HEK293 (cell line): ENCODE results near the gene TBC1D22A.

Experiments used
- CTCF ChIA-PET: fragments of 350-600 bp; formaldehyde crosslinking; extraction: SDS; loops from one replicate; lab custom pipeline; 2021; ENCODE audit warnings: antibody characterized with exemption; lab: Yijun Ruan, JAX
- POLR2A ChIA-PET: fragments of 300-600 bp; formaldehyde crosslinking; extraction: SDS; loops from one replicate; lab custom pipeline; 2020; ENCODE audit warnings: antibody characterized with exemption, inconsistent platforms; lab: Yijun Ruan, JAX
- H3K27ac ChIP-seq: fragments of 200-500 bp; sonication (Bioruptor generic); 2 replicates; pipeline ENCODE4 v1.5.1; 2014; ENCODE audit warnings: low read depth, low read length, control low read depth, inconsistent platforms; ENCODE audit errors: extremely low read depth
- H3K36me3 ChIP-seq, 2 experiments: fragments of 200-500 bp in 1 of 2; sonication (Bioruptor generic) in 1 of 2; 1 replicate in 1 of 2; 2 replicates in 1 of 2; pipeline ENCODE4 v1.5.1; 2014 to 2017; ENCODE audit warnings: inconsistent platforms in 2 of 2, low read length in 2 of 2; ENCODE audit not compliant: control insufficient read depth in 2 of 2, insufficient read depth in 1 of 2
- H3K4me1 ChIP-seq: fragments of 200-500 bp; sonication (Bioruptor generic); 2 replicates; pipeline ENCODE4 v1.5.1; 2014; ENCODE audit warnings: mild to moderate bottlenecking, low read length, inconsistent platforms; ENCODE audit not compliant: control insufficient read depth, insufficient read depth
- H3K4me3 ChIP-seq: 2 replicates; pipeline ENCODE4 v1.5.1; 2011; ENCODE audit warnings: low read depth, mild to moderate bottlenecking, control low read depth, low read length, moderate library complexity
- H3K9me3 ChIP-seq: fragments of 200-500 bp; sonication (Bioruptor generic); 2 replicates; pipeline ENCODE4 v1.5.1; 2014; ENCODE audit warnings: low read depth, low read length, inconsistent platforms; ENCODE audit not compliant: control insufficient read depth, insufficient read depth
- IKZF3 ChIP-seq: fragments of 450-650 bp; IDR thresholded peaks from 2 replicates; pipeline ENCODE4 v1.5.0; 2018; ENCODE audit warnings: missing biosample characterization, mild to moderate bottlenecking, missing genetic modification characterization, moderate library complexity
- KLF7 ChIP-seq: fragments of 450-650 bp; formaldehyde crosslinking; IDR thresholded peaks from 2 replicates; pipeline ENCODE4 v1.5.1; 2016; ENCODE audit warnings: missing biosample characterization, missing genetic modification characterization, borderline replicate concordance
- KLF9 ChIP-seq: fragments of 450-650 bp; formaldehyde crosslinking; IDR thresholded peaks from 2 replicates; pipeline ENCODE4 v1.5.1; 2016; ENCODE audit warnings: missing biosample characterization, missing genetic modification characterization, low read depth
- OSR2 ChIP-seq: fragments of 450-650 bp; formaldehyde crosslinking; IDR thresholded peaks from 2 replicates; pipeline ENCODE4 v1.5.1; 2016; ENCODE audit warnings: missing biosample characterization, missing genetic modification characterization
- SP7 ChIP-seq: fragments of 450-650 bp; formaldehyde crosslinking; IDR thresholded peaks from 2 replicates; pipeline ENCODE4 v1.5.1; 2016; ENCODE audit warnings: missing biosample characterization, missing genetic modification characterization
- ZNF114 ChIP-seq: fragments of 450-650 bp; formaldehyde crosslinking; IDR thresholded peaks from 2 replicates; pipeline ENCODE4 v1.5.0; 2017; ENCODE audit warnings: missing biosample characterization, missing genetic modification characterization
- ZNF16 ChIP-seq: fragments of 450-650 bp; formaldehyde crosslinking; IDR thresholded peaks from 2 replicates; pipeline ENCODE4 v1.5.1; 2016; ENCODE audit warnings: low read depth, missing biosample characterization, missing genetic modification characterization
- ZNF211 ChIP-seq: fragments of 450-650 bp; formaldehyde crosslinking; IDR thresholded peaks from 2 replicates; pipeline ENCODE4 v1.5.1; 2016; ENCODE audit warnings: low read depth, missing biosample characterization, missing genetic modification characterization
- ZNF266 ChIP-seq: fragments of 450-650 bp; formaldehyde crosslinking; IDR thresholded peaks from 2 replicates; pipeline ENCODE4 v1.5.1; 2016; ENCODE audit warnings: missing biosample characterization, missing genetic modification characterization, low read depth
- ZNF341 ChIP-seq: fragments of 450-650 bp; formaldehyde crosslinking; IDR thresholded peaks from 2 replicates; pipeline ENCODE4; 2016; ENCODE audit warnings: low read depth, missing biosample characterization, missing genetic modification characterization
- ZNF416 ChIP-seq: fragments of 450-650 bp; formaldehyde crosslinking; IDR thresholded peaks from 2 replicates; pipeline ENCODE4 v1.5.1; 2016; ENCODE audit warnings: missing biosample characterization, missing genetic modification characterization
- ZNF433 ChIP-seq: fragments of 450-650 bp; formaldehyde crosslinking; IDR thresholded peaks from 2 replicates; pipeline ENCODE4 v1.5.1; 2016; ENCODE audit warnings: missing biosample characterization, missing genetic modification characterization, low read depth
- ZNF530 ChIP-seq: fragments of 450-650 bp; formaldehyde crosslinking; IDR thresholded peaks from 2 replicates; pipeline ENCODE4 v1.5.1; 2016; ENCODE audit warnings: low read depth, missing biosample characterization, missing genetic modification characterization
- ZNF548 ChIP-seq: fragments of 450-650 bp; formaldehyde crosslinking; IDR thresholded peaks from 2 replicates; pipeline ENCODE4 v1.5.1; 2016; ENCODE audit warnings: missing biosample characterization, missing genetic modification characterization
- ZNF624 ChIP-seq: fragments of 450-650 bp; formaldehyde crosslinking; IDR thresholded peaks from 2 replicates; pipeline ENCODE4 v1.5.1; 2017; ENCODE audit warnings: missing biosample characterization, missing genetic modification characterization
- ZNF701 ChIP-seq: fragments of 450-650 bp; formaldehyde crosslinking; IDR thresholded peaks from 2 replicates; pipeline ENCODE4 v1.5.1; 2016; ENCODE audit warnings: missing biosample characterization, missing genetic modification characterization
- ZNF707 ChIP-seq: fragments of 450-650 bp; formaldehyde crosslinking; IDR thresholded peaks from 2 replicates; pipeline ENCODE4 v1.5.1; 2016; ENCODE audit warnings: missing biosample characterization, missing genetic modification characterization
- ZNF76 ChIP-seq: fragments of 450-650 bp; formaldehyde crosslinking; IDR thresholded peaks from 2 replicates; pipeline ENCODE4; 2016; ENCODE audit warnings: low read depth, missing biosample characterization, missing genetic modification characterization, borderline replicate concordance
- ZNF776 ChIP-seq: fragments of 450-650 bp; formaldehyde crosslinking; IDR thresholded peaks from 2 replicates; pipeline ENCODE4 v1.5.0; 2017; ENCODE audit warnings: missing biosample characterization, missing genetic modification characterization, borderline replicate concordance
- ZSCAN30 ChIP-seq: fragments of 450-650 bp; IDR thresholded peaks from 2 replicates; pipeline ENCODE4 v1.5.1; 2018; ENCODE audit warnings: missing biosample characterization, mild to moderate bottlenecking, missing genetic modification characterization, moderate library complexity
- TF ChIP-seq, protein P1 (sequence below): fragments of 450-650 bp; formaldehyde crosslinking; IDR thresholded peaks from 2 replicates; pipeline ENCODE4 v1.5.1; 2016; ENCODE audit warnings: missing biosample characterization, missing genetic modification characterization, borderline replicate concordance
- TF ChIP-seq, protein P2 (sequence below): fragments of 450-650 bp; formaldehyde crosslinking; IDR thresholded peaks from 2 replicates; pipeline ENCODE4 v1.5.1; 2017; ENCODE audit warnings: missing biosample characterization, missing genetic modification characterization
- TF ChIP-seq, protein P3 (sequence below): IDR thresholded peaks from 2 replicates; pipeline ENCODE4 v1.6.1; 2011; ENCODE audit warnings: mild to moderate bottlenecking, low read depth, low read length, borderline replicate concordance
- TF ChIP-seq, protein P4 (sequence below): fragments of 450-650 bp; formaldehyde crosslinking; IDR thresholded peaks from 2 replicates; pipeline ENCODE4 v1.5.1; 2017; ENCODE audit warnings: missing biosample characterization, missing genetic modification characterization
- TF ChIP-seq, protein P5 (sequence below): fragments of 450-650 bp; formaldehyde crosslinking; IDR thresholded peaks from 2 replicates; pipeline ENCODE4 v1.5.0; 2017; ENCODE audit warnings: missing biosample characterization, missing genetic modification characterization, borderline replicate concordance
- TF ChIP-seq, protein P6 (sequence below): fragments of 450-650 bp; formaldehyde crosslinking; IDR thresholded peaks from 2 replicates; pipeline ENCODE4 v1.5.1; 2016; ENCODE audit warnings: missing biosample characterization, missing genetic modification characterization

TBC1D22A gene

DNA sequence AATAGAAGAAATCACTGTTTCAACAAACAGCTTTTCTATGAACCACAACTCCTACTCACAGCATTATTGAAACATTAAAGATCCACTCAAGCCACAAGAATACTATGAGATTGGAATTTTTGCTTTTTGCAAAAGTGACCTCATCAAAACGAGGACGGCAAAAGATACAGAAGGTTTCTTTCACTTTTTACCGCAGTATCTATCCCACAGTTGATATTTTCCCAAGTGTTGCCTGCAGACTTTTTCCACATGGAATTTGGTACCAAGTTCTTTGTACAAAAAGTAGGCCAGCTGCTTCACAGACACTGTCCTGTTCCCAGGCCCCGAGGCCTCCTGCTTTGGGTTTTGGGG is 204.0 kb downstream of the TBC1D22A start (continued):
- TF ChIP-seq ZNF76 (tag by site-specific recombination), result no peak
- no peak for TF ChIP-seq ZNF266 (tag by site-specific recombination)
- no peak for TF ChIP-seq ZNF341 (tag by site-specific recombination)
- no peak for TF ChIP-seq SP7 (tag by site-specific recombination)
- no peak for TF ChIP-seq ZNF701 (tag by site-specific recombination)
- TF ChIP-seq ZNF624, result no peak
- no peak for TF ChIP-seq KLF9
- TF ChIP-seq IKZF3, result no peak
- no peak for TF ChIP-seq OSR2 (tag by site-specific recombination)
- TF ChIP-seq ZSCAN30, result no peak
- TF ChIP-seq, protein P1, sequence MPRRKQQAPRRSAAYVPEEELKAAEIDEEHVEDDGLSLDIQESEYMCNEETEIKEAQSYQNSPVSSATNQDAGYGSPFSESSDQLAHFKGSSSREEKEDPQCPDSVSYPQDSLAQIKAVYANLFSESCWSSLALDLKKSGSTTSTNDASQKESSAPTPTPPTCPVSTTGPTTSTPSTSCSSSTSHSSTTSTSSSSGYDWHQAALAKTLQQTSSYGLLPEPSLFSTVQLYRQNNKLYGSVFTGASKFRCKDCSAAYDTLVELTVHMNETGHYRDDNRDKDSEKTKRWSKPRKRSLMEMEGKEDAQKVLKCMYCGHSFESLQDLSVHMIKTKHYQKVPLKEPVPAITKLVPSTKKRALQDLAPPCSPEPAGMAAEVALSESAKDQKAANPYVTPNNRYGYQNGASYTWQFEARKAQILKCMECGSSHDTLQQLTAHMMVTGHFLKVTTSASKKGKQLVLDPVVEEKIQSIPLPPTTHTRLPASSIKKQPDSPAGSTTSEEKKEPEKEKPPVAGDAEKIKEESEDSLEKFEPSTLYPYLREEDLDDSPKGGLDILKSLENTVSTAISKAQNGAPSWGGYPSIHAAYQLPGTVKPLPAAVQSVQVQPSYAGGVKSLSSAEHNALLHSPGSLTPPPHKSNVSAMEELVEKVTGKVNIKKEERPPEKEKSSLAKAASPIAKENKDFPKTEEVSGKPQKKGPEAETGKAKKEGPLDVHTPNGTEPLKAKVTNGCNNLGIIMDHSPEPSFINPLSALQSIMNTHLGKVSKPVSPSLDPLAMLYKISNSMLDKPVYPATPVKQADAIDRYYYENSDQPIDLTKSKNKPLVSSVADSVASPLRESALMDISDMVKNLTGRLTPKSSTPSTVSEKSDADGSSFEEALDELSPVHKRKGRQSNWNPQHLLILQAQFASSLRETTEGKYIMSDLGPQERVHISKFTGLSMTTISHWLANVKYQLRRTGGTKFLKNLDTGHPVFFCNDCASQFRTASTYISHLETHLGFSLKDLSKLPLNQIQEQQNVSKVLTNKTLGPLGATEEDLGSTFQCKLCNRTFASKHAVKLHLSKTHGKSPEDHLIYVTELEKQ (tag by site-specific recombination), result no peak
- TF ChIP-seq, protein P2, sequence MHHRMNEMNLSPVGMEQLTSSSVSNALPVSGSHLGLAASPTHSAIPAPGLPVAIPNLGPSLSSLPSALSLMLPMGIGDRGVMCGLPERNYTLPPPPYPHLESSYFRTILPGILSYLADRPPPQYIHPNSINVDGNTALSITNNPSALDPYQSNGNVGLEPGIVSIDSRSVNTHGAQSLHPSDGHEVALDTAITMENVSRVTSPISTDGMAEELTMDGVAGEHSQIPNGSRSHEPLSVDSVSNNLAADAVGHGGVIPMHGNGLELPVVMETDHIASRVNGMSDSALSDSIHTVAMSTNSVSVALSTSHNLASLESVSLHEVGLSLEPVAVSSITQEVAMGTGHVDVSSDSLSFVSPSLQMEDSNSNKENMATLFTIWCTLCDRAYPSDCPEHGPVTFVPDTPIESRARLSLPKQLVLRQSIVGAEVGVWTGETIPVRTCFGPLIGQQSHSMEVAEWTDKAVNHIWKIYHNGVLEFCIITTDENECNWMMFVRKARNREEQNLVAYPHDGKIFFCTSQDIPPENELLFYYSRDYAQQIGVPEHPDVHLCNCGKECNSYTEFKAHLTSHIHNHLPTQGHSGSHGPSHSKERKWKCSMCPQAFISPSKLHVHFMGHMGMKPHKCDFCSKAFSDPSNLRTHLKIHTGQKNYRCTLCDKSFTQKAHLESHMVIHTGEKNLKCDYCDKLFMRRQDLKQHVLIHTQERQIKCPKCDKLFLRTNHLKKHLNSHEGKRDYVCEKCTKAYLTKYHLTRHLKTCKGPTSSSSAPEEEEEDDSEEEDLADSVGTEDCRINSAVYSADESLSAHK (tag by site-specific recombination), result no peak
- TF ChIP-seq ZNF211 (tag by site-specific recombination), result no peak
- TF ChIP-seq, protein P3, sequence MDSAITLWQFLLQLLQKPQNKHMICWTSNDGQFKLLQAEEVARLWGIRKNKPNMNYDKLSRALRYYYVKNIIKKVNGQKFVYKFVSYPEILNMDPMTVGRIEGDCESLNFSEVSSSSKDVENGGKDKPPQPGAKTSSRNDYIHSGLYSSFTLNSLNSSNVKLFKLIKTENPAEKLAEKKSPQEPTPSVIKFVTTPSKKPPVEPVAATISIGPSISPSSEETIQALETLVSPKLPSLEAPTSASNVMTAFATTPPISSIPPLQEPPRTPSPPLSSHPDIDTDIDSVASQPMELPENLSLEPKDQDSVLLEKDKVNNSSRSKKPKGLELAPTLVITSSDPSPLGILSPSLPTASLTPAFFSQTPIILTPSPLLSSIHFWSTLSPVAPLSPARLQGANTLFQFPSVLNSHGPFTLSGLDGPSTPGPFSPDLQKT, result no peak
- no peak for TF ChIP-seq ZNF416
- TF ChIP-seq, all 188 proteins: peak for 0

DNA sequence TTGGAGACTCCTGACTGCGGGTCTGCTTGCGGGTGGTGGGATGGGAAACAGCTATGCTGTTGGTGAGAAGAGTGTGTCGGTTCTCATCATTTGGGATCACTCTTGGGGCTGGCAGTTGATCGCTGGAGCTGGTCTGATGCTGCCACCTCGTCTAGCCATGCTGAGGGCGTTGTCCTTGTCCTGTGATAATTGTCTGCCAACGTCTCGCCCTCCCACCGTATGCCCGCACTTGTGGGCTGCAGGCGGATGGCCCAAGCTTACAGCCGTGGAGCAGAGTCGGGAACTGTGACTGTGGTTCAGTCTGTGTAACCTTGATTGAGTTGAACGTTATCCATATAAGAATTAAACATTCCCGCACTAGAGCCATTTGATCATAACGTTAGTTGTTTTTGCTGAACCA is 204.4 kb downstream of the TBC1D22A start:
- ChIA-PET CTCF (interaction anchor here (0.8 kb wide), 1 partner anchor 133 kb away, joined by 5 read pairs; no protein-coding TSS in a partner anchor), POLR2A (no interaction called here)
- Histone ChIP-seq H3K36me3 (no peaks in the 10 kb centered on the region), H3K4me1 (no peaks in the 10 kb centered on the region), H3K27ac (no peak overlapping the region), H3K4me3 (no peak overlapping the region), H3K9me3 (no peaks in the 10 kb centered on the region)
- TF ChIP-seq, protein P4, sequence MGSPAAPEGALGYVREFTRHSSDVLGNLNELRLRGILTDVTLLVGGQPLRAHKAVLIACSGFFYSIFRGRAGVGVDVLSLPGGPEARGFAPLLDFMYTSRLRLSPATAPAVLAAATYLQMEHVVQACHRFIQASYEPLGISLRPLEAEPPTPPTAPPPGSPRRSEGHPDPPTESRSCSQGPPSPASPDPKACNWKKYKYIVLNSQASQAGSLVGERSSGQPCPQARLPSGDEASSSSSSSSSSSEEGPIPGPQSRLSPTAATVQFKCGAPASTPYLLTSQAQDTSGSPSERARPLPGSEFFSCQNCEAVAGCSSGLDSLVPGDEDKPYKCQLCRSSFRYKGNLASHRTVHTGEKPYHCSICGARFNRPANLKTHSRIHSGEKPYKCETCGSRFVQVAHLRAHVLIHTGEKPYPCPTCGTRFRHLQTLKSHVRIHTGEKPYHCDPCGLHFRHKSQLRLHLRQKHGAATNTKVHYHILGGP, result no peak
- TF ChIP-seq KLF7 (tag by site-specific recombination) (no peak), ZNF16 (tag by site-specific recombination) (no peak), ZNF433 (tag by site-specific recombination) (no peak), ZNF114 (tag by site-specific recombination) (no peak), SP7 (tag by site-specific recombination) (no peak), ZNF548 (no peak), ZNF776 (tag by site-specific recombination) (no peak), ZNF707 (tag by site-specific recombination) (no peak), ZNF530 (tag by site-specific recombination) (no peak), OSR2 (tag by site-specific recombination) (no peak), ZNF416 (no peak)
- TF ChIP-seq, protein P5, sequence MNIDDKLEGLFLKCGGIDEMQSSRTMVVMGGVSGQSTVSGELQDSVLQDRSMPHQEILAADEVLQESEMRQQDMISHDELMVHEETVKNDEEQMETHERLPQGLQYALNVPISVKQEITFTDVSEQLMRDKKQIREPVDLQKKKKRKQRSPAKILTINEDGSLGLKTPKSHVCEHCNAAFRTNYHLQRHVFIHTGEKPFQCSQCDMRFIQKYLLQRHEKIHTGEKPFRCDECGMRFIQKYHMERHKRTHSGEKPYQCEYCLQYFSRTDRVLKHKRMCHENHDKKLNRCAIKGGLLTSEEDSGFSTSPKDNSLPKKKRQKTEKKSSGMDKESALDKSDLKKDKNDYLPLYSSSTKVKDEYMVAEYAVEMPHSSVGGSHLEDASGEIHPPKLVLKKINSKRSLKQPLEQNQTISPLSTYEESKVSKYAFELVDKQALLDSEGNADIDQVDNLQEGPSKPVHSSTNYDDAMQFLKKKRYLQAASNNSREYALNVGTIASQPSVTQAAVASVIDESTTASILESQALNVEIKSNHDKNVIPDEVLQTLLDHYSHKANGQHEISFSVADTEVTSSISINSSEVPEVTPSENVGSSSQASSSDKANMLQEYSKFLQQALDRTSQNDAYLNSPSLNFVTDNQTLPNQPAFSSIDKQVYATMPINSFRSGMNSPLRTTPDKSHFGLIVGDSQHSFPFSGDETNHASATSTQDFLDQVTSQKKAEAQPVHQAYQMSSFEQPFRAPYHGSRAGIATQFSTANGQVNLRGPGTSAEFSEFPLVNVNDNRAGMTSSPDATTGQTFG (tag by site-specific recombination), result no peak
- TF ChIP-seq, protein P6, sequence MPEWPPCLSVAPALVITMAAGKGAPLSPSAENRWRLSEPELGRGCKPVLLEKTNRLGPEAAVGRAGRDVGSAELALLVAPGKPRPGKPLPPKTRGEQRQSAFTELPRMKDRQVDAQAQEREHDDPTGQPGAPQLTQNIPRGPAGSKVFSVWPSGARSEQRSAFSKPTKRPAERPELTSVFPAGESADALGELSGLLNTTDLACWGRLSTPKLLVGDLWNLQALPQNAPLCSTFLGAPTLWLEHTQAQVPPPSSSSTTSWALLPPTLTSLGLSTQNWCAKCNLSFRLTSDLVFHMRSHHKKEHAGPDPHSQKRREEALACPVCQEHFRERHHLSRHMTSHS (tag by site-specific recombination), result no peak
